ENCODE results near the gene VAPA. TPM values are rescaled to one million over a fixed set of nuclear protein-coding genes. Genes with fewer than 3 reads are reported as not detected.

The VAPA gene
- total and polyA plus RNA-seq, 10 of the 15 experiments (the other 5 are each of a cell fraction or from before 2014, with no cell fraction given) = 70.9 to 252 (median 166) TPM

GRCh38 chr18:9914584-9915290 is 921 bp downstream of the VAPA start (continued):
- TF ChIP-seq CTCF (IDR thresholded peaks at IDR 0.05 in 2 of 3, conservative IDR thresholded peaks at IDR 0.05 in 1 of 3; ENCODE audit: control insufficient read depth in 2 of 3, extremely low read depth in 1 of 3, insufficient read depth in 1 of 3, low read depth in 3 of 3, low read length in 3 of 3) = no peak
- TF ChIP-seq ELK1 (IDR thresholded peaks at IDR 0.05; ENCODE audit: low read depth, low read length) = no peak
- no peak for TF ChIP-seq KDM1A (IDR thresholded peaks at IDR 0.05; ENCODE audit: borderline replicate concordance)
- no peak for TF ChIP-seq POU2F2 (IDR thresholded peaks at IDR 0.05; ENCODE audit: borderline replicate concordance, low read depth, low read length)
- no peak for TF ChIP-seq E2F8 (IDR thresholded peaks at IDR 0.05; ENCODE audit: low read depth, partially characterized antibody)
- TF ChIP-seq SMAD1 (IDR thresholded peaks at IDR 0.05; ENCODE audit: low read depth, partially characterized antibody) = no peak
- peak; percentile 56; the same call in 1 of the 2 replicates for TF ChIP-seq CBFB (IDR thresholded peaks at IDR 0.05; ENCODE audit: low read depth)
- TF ChIP-seq ZNF687 (IDR thresholded peaks at IDR 0.05) = 0 out of 2 replicates have a peak, but pooled peaks have one; percentile 15
- no peak for TF ChIP-seq E4F1 (IDR thresholded peaks at IDR 0.05; ENCODE audit: borderline replicate concordance, partially characterized antibody)
- 0 out of 2 replicates have a peak, but pooled peaks have one; percentile 7 for TF ChIP-seq CREM (IDR thresholded peaks at IDR 0.05; ENCODE audit: low read depth)
- no peak for TF ChIP-seq RFX5 (IDR thresholded peaks at IDR 0.05; ENCODE audit: low read depth, low read length)
- TF ChIP-seq POLR2AphosphoS5 (IDR thresholded peaks at IDR 0.05; ENCODE audit: low read length) = no peak; the same call in 1 of the 2 replicates
- no peak for TF ChIP-seq FOS (IDR thresholded peaks at IDR 0.05; ENCODE audit: borderline replicate concordance, extremely low read depth, insufficient read length)
- TF ChIP-seq SREBF1 (IDR thresholded peaks at IDR 0.05; ENCODE audit: low read length) = no peak
- no peak for TF ChIP-seq ATF3 (IDR thresholded peaks at IDR 0.05; ENCODE audit: borderline replicate concordance, extremely low read depth, low read depth, low read length)

Data from GM12878 (cell line).